Epidermal melanocyte (primary cell): ENCODE measurements around the gene PIP4K2A.

Experiments used
- DNase-seq: peaks from one replicate; pipeline ENCODE4 v3.0.0; 2011; ENCODE audit warnings: low spot score; ENCODE audit not compliant: insufficient read length

The PIP4K2A gene

DNA sequence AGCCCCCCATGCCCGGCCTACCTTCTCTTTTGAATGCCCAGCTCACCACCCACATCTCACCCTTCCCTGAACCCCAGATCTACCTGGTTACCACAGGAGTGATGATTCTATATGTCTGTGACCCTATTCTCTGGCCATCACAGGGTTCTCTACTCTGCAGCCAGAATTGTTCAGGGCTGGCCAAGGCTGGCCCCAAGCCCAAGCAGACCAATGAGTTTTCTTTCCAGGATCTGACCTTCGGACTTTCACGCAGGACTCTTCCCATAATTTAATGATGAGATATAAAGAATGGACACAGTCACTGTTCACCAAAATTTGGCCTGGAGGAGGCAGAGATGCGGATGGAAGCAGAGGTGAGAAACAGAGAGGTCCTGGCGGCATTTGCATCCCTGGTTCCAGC lies 72.6 kb downstream of the PIP4K2A start:
- DNase-seq = no peak

DNA sequence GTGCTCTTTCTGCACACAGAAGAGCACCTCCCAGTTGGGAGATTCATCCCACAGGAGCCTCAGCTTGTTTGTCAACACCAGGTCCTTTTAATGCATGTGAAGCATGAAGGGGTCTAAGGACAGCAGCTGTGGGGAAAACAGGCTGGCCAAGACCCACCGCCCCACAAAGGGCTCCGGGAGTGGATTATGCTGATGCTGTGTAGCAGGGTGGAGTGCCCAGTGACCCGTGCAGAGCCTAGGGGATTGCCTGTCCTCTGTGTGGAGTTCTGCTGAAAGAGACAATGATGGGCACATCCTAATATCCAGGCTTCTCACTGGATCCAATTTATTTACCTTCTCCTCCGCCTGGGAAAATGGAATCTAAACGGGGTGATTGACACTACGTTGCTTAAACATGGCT lies 74.0 kb downstream of the PIP4K2A start:
- DNase-seq = no peak

DNA sequence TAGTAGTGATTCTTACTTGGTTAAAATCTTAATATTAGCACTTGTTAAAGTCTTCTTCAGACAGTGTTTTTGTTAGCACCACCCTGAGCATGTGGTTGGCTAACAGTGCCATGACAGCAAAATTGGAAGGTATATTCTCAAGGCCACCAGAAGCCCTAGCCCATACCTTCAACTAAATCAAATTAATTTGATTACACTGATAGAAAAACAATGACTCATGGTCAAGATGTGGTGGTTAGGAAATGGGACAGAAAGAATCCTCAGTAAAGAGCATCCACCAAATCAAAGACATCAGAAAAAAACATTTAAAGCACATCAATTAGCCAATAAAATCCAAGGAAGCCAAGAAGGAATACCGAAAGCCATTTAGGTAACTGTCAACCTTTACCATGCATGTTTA lies 75.5 kb downstream of the PIP4K2A start:
- no peak for DNase-seq

DNA sequence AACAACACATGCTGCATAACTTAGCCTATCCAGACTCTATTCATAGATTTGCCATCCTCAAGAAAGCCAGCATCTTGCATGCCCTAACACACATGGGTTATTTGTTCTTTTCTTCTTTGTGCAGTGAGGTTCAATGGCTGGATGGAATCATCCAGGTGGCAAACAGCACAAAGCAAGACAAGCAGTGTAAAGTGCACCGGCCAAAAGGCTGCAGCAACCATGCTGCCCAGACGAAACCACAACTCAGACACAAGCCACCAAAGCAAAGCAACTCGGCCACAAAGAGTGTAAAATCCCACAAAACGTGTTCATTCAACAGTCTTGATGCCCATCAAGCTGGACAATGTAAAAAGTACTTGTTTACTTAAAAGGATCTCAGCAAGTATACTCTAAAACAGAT lies 76.9 kb downstream of the PIP4K2A start:
- DNase-seq = no peak

DNA sequence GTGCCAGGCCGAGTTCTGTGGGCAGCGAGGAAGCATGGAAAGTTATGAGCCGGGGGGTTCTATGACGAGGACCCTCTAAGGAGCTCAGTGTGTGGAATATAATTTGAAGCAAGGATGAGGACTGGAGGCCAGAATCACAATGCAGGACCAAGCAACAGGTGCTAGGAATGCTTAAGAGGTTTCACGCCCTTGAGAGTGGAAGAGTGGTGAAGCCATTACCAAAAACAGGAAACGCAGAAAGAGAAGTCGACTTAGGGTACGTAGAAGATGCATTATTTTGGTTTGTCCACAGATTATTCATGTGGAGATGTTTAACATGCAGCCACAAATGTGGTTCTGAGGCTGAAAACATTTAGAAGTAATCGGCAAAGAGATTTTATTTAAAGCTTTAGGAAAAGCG lies 78.7 kb downstream of the PIP4K2A start:
- DNase-seq = no peak

DNA sequence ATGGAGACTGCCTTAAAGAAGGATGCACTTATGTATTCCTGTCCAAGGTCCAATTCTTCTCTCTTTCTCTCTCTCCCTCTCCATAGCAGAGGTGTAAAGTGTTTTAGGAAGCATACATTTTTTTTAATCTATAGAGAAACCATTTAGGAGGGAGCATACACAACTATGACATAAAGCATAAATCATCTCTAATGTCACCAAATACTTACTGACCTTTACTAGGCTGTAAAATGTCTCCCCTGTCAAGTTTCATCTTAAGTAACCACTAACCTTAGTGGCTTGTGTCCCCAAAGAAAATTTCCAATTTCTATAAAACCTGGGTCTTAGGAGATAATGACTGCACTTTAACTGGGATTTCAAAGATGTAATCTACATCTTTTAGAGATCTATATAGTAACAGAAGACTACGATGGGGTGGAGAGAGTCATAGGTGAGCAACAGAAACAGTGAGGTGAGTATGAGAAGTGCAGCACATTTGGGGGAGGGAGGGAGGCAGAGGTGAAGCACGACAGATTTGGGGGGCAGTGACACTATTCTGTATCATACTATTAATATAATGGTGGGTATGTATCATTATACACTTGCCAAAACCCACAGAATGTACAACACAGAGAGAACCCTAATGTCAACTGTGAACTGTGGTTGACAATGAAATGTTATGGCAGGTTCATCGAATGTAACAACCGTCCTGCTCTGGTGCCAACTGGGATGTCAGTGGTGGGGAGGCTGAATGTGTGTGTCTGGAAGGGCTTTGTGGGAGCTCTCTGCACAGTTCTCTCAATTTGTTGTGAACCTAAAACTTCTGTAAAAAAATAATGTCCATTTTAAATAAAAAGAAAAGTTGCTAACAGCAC lies 79.5 kb downstream of the PIP4K2A start:
- no peak for DNase-seq

DNA sequence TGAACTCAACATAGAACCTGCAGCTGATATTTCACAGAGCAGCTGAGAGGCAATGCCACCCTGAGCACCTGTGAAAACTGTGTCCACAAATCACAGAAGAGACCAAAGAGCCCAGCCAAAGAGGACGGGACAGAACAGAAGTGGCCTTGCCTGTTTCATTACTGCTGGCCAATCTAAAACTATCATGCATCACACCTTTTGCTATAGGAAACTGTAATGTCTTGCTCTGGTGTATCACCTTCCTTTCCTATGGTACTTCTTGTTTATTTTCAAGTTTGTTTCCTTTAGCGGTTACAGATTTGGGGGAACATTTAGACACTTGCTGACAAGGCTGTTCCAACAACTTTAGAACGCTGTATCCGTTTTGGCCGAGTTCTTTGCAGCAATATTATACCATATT lies 80.3 kb downstream of the PIP4K2A start:
- no peak for DNase-seq

DNA sequence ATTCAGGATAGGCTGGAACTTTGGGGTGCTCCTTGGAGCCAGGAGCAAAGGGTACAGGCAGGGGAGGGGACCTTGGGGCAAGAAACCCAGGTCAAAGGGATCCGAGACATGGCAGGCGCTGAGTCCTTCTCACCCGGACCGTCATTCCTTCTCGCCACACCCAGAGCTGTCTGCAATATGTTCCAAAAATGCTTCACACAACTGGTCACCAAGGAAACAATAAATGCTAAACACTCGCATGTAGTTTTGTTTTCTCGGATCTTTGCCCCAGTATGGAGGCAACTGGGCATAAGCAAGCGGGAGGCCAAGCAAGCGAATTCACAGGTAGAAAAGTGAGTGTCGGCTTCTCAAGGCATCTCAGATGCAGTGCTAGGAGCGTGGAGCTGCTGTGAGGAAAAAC lies 80.8 kb downstream of the PIP4K2A start:
- no peak for DNase-seq

DNA sequence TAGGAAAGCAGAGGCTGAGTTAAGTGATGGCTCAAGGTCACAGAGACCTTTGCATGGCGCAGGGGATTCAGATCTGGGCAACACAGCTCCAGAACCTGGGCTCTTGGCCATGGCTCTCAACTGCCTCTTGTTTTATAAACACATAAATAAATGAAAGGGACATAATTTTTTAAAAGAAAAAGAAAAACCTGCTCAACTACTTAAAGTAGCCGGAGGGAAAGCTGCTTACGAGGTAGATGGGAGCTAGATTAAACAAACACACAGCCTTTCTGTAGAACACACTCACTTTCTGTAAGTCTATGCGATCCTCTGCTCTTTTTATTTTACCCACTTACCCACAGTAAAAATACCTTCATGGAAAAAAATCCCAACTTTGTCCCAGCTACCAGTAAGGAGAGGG lies 81.3 kb downstream of the PIP4K2A start:
- DNase-seq = no peak

DNA sequence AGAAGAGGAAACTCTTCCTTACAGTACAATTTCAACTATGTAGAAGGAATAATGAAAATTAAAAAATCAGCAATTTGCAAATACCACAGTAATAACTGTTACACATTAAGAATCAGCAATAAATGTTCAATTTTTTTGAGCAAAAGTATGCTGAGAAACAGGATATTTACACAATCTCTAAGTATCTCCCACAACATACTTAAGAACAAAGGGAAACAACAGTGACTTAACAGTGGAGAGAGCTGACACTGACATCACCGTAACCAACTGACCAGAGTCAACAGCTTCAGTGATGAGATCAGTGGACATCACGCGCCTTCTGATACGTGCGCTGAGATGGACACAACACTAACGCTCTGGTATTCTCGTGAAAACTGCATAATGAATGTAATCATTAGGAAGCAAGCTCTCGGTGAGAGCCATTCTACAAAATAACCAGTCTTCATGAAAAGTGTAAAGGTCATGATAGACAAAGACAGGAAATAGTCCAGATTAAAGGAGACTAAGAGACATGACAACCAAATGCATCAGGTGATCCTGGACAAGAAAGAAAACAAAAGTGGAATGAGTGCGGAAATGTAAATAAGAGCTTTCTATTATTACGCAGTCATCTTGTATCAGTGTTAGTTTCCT lies 82.6 kb downstream of the PIP4K2A start:
- no peak for DNase-seq

DNA sequence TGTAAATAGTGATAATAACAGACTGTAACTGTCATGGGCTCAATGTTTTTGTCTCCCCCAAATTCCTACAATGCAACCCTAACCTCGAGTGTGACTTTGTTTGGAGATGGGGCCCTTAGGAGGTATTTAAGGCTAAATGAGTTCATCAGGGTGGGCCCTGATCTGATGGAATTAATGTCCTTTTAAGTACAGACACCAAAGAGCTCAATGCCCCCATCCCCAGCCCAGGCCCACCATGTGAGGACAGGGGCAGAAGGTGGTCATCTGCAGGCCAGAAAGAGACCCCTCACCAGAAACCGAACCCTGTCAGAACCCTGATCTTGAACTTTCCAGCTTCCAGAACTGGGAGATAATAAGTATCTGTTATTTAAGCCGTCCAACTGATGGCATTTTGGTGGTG lies 83.2 kb downstream of the PIP4K2A start:
- no peak for DNase-seq

DNA sequence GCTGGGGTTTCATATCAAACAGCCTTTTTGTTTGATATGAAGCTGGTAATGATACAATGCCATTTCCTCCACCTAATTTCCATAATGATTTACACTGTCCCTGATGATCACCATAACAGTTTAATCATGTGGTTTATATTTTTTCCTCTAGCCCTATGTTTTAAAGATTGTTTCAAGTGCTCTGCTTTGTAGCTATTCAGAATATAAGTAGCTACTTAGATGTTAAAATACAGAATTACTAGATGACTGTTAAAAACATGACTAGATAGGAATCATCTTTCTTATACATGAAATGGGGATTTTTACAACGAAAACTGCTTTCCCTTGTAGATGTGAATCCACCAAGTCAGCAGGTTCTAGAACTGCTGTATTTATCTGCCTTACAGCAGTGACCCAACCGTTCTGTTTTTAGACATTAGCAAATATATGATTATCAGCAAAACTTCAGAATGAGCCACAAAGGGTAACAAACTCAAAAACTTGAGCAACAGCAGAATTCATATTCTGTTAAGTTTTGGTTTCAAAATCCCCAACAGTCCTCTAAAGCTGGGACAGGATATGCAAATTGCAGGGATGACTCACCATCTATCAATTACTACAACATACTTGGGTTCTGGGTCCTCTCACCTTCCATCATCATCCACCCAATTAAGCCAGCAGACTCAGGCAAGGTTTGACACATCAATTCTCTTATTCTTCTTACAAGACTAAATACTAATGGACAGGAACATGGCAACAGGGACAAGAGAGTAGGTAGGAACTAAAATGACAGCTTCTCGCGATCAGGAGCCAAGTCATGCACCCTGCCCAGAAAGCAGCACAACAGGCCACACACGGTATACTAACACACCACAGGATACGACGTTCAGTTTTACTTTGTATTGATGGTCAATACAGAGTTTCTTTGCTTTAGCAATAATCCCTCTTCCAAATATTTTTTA lies 83.9 kb downstream of the PIP4K2A start:
- no peak for DNase-seq

DNA sequence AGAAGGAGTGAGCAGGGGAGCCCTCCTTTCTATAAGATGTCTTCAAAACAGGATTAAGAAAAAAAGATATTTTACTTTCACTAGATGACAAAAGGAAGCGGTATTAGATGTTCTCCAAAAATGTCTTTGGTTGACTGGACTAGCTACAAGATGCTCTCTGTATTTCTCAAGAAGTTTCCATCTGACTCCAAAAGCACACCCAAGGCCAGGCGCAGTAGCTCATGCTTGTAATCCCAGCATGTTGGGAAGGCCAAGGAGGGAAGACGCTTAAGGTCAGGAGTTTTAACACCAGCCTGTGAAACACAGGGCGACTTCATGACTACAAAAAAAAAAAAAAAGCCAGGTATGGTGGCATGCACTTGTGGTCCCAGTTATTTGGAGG lies 84.5 kb downstream of the PIP4K2A start:
- DNase-seq = no peak

DNA sequence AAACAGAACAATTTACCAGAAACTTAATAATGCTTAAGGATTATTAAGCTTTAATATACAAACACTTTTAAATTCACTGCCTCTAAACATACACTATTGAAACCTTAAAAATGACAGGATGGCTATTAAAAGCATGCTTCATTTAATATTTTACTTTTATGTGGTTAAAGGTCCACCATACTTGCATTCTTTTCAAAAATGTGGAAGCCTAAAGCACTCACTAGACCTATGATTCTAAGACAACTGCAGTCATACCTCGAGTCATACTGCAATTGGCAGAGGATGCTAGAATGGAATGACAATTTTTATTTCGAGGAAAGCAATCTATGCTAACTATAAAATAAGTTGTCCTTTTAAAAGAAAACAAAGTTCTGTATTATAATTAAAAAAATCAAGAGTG lies 85.3 kb downstream of the PIP4K2A start:
- no peak for DNase-seq

DNA sequence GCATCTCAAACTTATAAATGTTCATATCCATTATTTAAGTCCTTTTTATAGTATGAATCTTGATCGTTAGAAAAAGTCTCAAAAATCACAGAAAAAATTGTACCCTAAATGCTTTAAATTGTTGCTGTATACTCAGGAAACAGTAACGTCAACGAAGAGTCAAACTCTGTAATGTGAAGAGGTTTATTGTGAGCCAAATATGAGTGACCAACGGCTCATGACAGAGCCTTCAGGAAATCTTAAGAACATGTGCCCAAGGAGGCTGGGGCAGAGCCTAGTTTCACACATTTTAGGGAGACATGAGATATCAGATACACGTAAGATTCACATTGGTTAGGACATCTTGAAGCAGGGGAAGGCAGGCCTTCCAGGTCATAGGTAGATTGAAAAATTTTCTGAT lies 86.1 kb downstream of the PIP4K2A start:
- DNase-seq = no peak

DNA sequence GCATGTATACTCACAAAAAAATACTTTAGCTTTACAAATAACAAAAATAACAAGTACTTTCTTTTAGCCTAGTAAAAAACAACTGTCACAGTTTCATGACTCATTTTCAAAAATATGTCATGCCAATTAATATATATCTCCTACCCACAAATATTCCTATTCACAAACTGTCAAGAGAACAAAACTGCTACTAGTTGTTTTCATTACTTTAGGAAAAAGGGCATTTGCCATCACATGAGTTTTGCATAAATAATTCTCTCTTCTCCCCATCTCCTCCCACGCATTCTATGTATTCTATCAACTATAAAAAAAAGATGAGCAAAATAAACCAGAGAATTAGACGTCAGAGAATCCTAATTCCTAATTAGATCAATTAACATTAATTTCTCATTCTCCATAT lies 87.6 kb downstream of the PIP4K2A start:
- DNase-seq = no peak

DNA sequence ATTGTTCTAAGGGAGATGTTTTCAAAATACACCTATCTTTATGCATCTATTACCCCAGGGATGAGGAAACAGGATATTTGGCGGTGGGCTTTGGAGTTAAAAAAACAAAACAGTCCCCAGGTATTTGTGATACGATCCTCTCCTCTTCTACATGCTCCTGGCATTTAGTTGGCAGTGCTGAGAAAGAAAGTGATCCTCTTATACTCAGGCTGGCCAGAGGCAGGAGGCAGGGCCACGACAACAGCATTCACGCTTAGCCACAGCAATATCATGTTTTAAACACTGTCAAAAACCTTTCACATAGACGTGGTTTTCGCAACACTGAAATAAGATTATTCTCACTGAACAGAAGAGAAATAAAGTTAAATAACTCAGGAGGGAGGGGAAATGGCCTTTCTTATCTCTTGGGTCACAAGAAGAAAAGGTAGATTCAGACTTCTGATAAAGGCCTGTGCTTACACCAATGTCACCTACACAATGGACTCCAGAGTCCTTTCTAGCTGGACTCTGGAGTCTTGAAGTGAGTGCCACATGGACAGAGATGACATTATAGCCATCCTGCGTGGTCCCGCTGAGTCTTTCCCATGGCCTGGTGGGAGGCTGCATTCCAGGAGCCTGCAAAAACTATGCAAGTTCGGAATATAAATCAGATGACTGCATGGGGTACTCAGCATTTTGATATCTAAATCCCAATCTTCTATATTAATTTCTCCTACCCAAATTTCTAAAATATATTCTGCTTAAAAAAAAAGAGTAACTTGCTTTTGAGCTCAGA lies 88.7 kb downstream of the PIP4K2A start:
- no peak for DNase-seq

DNA sequence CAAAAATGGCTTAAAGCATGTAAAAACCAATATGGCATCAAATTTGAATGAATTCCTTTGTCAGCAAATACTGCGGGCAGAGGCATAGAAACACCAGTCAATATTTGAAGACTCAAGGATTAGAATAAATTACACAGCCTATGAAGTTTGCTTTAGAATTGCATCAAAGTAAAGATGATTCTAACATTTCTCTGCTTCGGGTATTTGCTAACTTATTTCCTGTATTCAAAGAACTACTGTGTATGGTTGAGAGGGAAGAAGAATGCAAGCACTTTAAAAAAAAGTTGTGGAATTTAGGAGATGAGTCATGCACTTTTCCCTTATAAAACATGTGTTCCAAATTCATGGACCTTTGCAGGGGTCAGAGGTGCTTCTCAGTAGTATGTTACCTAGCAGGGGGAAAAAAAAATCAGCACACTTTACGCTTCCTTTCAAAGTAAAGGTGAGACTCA lies 90.1 kb downstream of the PIP4K2A start:
- no peak for DNase-seq

DNA sequence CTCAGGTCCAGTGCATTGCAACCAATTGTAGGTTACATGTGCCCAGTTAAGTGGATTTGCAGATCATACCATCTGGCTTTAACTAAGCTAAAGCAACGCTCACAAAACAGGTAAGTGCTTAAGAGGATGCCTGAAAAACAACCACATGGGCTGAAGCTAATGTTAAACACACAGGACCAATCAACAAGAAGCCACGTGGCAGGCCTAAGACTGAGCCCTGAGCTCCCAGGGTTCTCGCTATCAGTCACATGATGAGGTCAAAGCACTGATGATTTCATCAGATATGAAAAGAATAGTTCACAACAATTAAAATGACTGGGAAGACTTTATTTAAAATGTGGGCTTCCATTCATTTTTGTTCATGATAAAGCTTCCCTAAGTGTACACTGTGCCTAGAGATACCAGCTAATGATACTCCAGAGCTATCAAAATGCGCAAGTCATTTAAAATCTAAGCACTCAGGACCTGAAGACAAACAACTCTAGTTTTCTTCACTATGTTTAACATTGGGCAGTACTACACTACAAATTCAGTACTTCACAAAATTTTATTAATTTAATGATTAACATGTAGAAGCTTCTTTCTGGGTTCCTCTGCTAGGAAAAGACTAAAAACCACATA lies 90.6 kb downstream of the PIP4K2A start:
- DNase-seq = no peak

DNA sequence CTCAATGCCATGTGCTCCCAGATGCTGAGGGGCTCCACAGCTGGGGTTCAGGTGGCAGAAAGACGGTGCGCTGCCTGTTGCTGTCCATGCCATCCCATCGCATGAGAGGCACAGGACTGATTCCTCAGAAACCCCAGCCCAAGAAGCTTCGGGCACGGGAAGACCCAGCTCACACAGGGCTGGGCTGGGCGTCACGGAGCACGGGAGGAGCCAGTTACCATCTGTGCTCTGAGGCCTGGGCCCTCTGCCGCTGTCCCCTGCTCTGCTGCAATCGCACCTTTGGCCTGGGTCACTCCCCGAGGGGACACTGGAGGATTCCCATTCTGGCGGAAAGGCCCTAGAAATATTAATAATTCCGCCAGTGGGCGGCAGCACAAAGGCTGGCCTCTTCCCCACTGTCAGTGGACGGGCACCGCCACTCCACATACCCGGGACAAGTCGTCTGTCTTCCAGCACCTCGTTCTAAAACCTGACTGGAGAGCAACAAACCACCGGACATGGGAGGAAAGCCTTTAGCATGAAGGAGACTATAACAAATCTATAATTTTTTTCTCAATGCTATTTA lies 92.1 kb downstream of the PIP4K2A start:
- no peak for DNase-seq
